ENCODE data around the gene TMPRSS2. TPM values are rescaled to one million over a fixed set of nuclear protein-coding genes. Genes with fewer than 3 reads are reported as not detected.
A peak's percentile ranks its signal among the peaks of the same experiment; 100 is the strongest.

Gene TMPRSS2
- total and polyA plus RNA-seq, 2 donors (not counting 3 experiments of a cell fraction or from before 2014, with no cell fraction given), result not detected

- FAIRE-seq (no peak), DNase-seq (ENCODE audit: low read depth, low spot score) (no peak)
- Histone ChIP-seq H4K20me1 (replicated peaks; ENCODE audit: control insufficient read depth, extremely low read depth, insufficient read depth, low read length) (no peaks in the 10 kb centered on the region), H3K4me1 (ENCODE audit: control insufficient read depth, extremely low read depth, insufficient read depth, low read length) (peaks cover 6% of the 10 kb centered on the region), H3K4me3 (replicated peaks in 1 of 3; ENCODE audit: insufficient read depth in 1 of 3, low read depth in 1 of 3, low read length in 3 of 3) (peak overlapping the region; percentile 15 to 51 (median 46)), H3K9ac (replicated peaks; ENCODE audit: extremely low read depth, insufficient read depth, low read length) (no peak overlapping the region), H3K79me2 (ENCODE audit: control insufficient read depth, insufficient read depth, low read length) (no peaks in the 10 kb centered on the region), H3K27me3 (ENCODE audit: control insufficient read depth in 2 of 2, insufficient read depth in 2 of 2, low read length in 2 of 2) (peaks cover 7 to 11% of the 10 kb centered on the region in 2 experiments), H3K36me3 (ENCODE audit: control insufficient read depth in 2 of 2, extremely low read depth in 1 of 2, insufficient read depth in 2 of 2, low read length in 2 of 2) (no peaks in the 10 kb centered on the region), H3K27ac (ENCODE audit: insufficient read depth, low read depth, low read length) (no peak overlapping the region), H2AFZ (ENCODE audit: low read depth, low read length) (peak overlapping the region; percentile 90), H3K4me2 (ENCODE audit: insufficient read depth, low read length) (peak overlapping the region; percentile 30), H3K9me3 (replicated peaks; ENCODE audit: control insufficient read depth, insufficient read depth, low read length) (no peaks in the 10 kb centered on the region), H3K9me1 (replicated peaks; ENCODE audit: control insufficient read depth, extremely low read depth, insufficient read depth, low read length) (no peaks in the 10 kb centered on the region)
- dilution Hi-C loops (cut with MboI; ENCODE audit: extremely low pct_ligation_motif_present, low sequenced_read_pairs) (no loop called here), intact Hi-C loops (cut with micrococcal nuclease) (no loop called here)
- ChIA-PET CTCF (interaction anchor here (1.0 kb wide), 1 partner anchor 144 kb away, joined by 3 read pairs; no protein-coding TSS in a partner anchor), POLR2A (no interaction called here)
- BruUV-seq (replicated peaks), result no TSS peak
- TF ChIP-seq, protein P1, sequence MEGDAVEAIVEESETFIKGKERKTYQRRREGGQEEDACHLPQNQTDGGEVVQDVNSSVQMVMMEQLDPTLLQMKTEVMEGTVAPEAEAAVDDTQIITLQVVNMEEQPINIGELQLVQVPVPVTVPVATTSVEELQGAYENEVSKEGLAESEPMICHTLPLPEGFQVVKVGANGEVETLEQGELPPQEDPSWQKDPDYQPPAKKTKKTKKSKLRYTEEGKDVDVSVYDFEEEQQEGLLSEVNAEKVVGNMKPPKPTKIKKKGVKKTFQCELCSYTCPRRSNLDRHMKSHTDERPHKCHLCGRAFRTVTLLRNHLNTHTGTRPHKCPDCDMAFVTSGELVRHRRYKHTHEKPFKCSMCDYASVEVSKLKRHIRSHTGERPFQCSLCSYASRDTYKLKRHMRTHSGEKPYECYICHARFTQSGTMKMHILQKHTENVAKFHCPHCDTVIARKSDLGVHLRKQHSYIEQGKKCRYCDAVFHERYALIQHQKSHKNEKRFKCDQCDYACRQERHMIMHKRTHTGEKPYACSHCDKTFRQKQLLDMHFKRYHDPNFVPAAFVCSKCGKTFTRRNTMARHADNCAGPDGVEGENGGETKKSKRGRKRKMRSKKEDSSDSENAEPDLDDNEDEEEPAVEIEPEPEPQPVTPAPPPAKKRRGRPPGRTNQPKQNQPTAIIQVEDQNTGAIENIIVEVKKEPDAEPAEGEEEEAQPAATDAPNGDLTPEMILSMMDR (IDR thresholded peaks at IDR 0.05; ENCODE audit: extremely low read depth in 1 of 2, insufficient read depth in 1 of 2, low read depth in 1 of 2, low read length in 2 of 2), result no peak
- TF ChIP-seq, protein P2, sequence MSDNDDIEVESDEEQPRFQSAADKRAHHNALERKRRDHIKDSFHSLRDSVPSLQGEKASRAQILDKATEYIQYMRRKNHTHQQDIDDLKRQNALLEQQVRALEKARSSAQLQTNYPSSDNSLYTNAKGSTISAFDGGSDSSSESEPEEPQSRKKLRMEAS (IDR thresholded peaks at IDR 0.05; ENCODE audit: insufficient read depth, insufficient read length), result no peak
- TF ChIP-seq JUN (IDR thresholded peaks at IDR 0.05; ENCODE audit: borderline replicate concordance, insufficient read depth, insufficient read length, low read depth), result no peak
- no peak for TF ChIP-seq EZH2 (IDR thresholded peaks at IDR 0.05; ENCODE audit: borderline replicate concordance, low read depth, low read length, severe bottlenecking)
- no peak for TF ChIP-seq POLR2A (IDR thresholded peaks at IDR 0.05; ENCODE audit: low read depth, low read length)
- no peak for TF ChIP-seq MYC (IDR thresholded peaks at IDR 0.05; ENCODE audit: low read depth, low read length)
- TF ChIP-seq FOS (IDR thresholded peaks at IDR 0.05; ENCODE audit: borderline replicate concordance, insufficient read depth, low read length), result no peak
- no peak for TF ChIP-seq POLR2AphosphoS5 (IDR thresholded peaks at IDR 0.05; ENCODE audit: insufficient read depth, low read depth, low read length)
- TF ChIP-seq GATA2 (IDR thresholded peaks at IDR 0.05; ENCODE audit: insufficient read depth, insufficient read length, low read depth, low read length), result no peak
These were observed 81.1 kb downstream of the TMPRSS2 start for GRCh38 chr21:41426676-41427404.

All from endothelial cell of umbilical vein (primary cell).